Measurements from ENCODE around the gene ELAPOR1. TPM values are rescaled to one million over a fixed set of nuclear protein-coding genes. Genes with fewer than 3 reads are reported as not detected.

ELAPOR1 gene
- total RNA-seq, 1 donor from 2014 or later: 14.6 TPM

DNA sequence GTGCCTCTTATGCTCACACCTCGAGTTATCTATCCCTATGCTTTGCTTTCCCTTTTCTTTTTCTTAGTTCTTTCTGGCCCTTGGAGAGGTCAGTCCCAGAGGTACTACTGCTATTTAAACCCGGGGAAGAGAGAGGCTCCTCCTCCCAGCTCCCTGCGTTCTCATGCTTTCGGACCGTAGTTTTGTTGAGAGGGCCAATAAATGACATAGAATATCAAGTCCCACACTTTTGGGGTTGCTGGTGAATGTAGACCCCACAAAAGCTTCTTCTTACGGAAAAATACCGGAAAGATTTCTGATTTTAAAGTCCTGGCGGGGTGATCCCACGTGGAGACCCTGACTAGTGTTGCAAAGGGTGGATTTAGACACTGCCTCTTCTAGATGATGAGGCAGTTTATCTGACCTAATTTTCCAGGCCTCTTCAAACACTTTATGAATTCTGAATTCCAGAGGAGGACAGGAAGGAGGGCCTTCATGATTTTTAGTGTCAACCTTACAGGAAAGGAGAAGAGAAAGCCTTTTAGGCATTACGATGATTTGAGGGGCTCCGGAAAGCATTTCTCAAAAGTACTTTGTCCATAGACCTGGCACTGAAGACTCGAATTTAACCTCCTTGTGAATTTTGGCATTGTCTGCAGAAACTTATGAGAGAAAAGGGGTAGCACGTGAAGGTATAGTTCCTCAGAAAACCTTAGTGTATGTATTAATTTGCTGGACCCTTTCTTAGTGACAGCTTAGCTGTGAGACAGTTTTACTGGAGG is 22.7 kb upstream of the ELAPOR1 start:
- H3K27ac Mint-ChIP-seq: peak overlapping the region; percentile 87
- H3K9me3 Mint-ChIP-seq (ENCODE audit: low read depth): no peaks in the 10 kb centered on the region
- peak overlapping the region; percentile 86 for H3K4me3 Mint-ChIP-seq (ENCODE audit: low read depth)
- TF ChIP-seq, protein P1, sequence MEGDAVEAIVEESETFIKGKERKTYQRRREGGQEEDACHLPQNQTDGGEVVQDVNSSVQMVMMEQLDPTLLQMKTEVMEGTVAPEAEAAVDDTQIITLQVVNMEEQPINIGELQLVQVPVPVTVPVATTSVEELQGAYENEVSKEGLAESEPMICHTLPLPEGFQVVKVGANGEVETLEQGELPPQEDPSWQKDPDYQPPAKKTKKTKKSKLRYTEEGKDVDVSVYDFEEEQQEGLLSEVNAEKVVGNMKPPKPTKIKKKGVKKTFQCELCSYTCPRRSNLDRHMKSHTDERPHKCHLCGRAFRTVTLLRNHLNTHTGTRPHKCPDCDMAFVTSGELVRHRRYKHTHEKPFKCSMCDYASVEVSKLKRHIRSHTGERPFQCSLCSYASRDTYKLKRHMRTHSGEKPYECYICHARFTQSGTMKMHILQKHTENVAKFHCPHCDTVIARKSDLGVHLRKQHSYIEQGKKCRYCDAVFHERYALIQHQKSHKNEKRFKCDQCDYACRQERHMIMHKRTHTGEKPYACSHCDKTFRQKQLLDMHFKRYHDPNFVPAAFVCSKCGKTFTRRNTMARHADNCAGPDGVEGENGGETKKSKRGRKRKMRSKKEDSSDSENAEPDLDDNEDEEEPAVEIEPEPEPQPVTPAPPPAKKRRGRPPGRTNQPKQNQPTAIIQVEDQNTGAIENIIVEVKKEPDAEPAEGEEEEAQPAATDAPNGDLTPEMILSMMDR (IDR thresholded peaks at IDR 0.05; ENCODE audit: unreplicated experiment): no peak
- no peaks in the 10 kb centered on the region for H3K27me3 Mint-ChIP-seq
- H3K36me3 Mint-ChIP-seq (ENCODE audit: insufficient read depth): peaks cover 13% of the 10 kb centered on the region
- peaks cover 14% of the 10 kb centered on the region for H3K4me1 Mint-ChIP-seq (ENCODE audit: low read depth)
- DNase-seq (ENCODE audit: low spot score, unreplicated experiment): no peak

DNA sequence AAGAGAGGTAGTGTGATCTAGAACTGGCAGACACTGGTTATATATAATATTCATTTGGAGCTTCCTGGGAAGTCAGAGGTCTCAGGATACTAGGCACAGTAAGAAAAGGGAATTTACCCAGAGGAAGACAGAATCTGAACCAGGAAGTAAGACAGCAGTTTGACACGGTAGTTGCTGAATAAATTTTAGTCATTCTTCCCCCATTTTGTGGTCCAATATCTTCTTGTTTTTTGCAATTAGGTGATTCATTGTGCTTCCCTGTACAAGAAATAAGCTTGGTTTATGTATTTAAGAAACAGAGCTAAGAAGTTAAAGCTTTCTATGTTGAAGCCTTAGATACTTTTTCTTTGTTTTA is 22.1 kb upstream of the ELAPOR1 start:
- H3K36me3 Mint-ChIP-seq (ENCODE audit: insufficient read depth): peaks cover 13% of the 10 kb centered on the region
- H3K27me3 Mint-ChIP-seq: no peaks in the 10 kb centered on the region
- peak overlapping the region; percentile 87 for H3K27ac Mint-ChIP-seq
- peaks cover 16% of the 10 kb centered on the region for H3K4me1 Mint-ChIP-seq (ENCODE audit: low read depth)
- TF ChIP-seq, protein P1 (IDR thresholded peaks at IDR 0.05; ENCODE audit: unreplicated experiment): no peak
- no peaks in the 10 kb centered on the region for H3K9me3 Mint-ChIP-seq (ENCODE audit: low read depth)
- peak overlapping the region; percentile 86 for H3K4me3 Mint-ChIP-seq (ENCODE audit: low read depth)
- no peak for DNase-seq (ENCODE audit: low spot score, unreplicated experiment)

DNA sequence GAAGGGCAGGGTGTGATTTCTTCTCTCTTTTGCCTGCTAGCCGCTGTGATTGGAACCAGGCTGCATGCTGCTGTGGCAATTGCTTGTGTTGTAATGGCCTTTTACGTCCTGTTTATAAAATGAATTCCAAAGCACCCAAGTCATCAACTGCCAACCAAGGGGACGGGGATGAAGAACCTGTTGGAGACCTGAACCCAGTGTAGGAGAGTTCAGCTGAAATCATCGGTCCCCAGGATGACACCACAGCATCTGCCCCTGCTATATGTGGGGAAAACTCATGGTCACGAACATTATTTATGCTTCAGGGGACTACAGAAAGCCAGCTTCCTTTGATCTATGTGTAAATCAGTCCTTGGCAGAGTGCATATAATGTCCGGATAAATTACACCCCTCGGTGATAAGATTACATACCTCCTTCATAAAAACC is 19.5 kb upstream of the ELAPOR1 start:
- Mint-ChIP-seq H3K27me3 (no peaks in the 10 kb centered on the region), H3K27ac (no peak overlapping the region), H3K4me3 (ENCODE audit: low read depth) (no peak overlapping the region), H3K36me3 (ENCODE audit: insufficient read depth) (peaks cover 8% of the 10 kb centered on the region), H3K4me1 (ENCODE audit: low read depth) (peaks cover 16% of the 10 kb centered on the region), H3K9me3 (ENCODE audit: low read depth) (no peaks in the 10 kb centered on the region)
- TF ChIP-seq, protein P1 (IDR thresholded peaks at IDR 0.05; ENCODE audit: unreplicated experiment): no peak
- DNase-seq (ENCODE audit: low spot score, unreplicated experiment): no peak

DNA sequence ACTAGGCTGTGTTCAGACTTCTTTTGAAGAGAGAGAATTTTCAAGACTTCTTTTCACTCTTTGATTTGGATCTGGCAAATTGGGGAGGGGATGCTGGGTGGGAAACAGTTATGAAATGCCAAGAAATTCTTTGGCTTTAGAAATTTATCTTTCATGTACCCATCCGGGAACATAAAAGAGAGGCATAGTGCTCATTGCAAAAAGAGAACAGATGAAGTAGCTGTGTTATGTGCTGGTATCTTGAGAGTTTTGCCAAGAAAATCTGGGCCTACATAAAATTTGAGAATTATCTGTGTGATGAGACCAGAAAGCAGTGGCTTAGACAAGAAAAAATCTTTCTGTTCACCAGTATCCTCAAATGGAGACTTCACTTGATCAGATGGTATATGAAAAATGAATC is 19.0 kb upstream of the ELAPOR1 start:
- H3K27ac Mint-ChIP-seq: no peak overlapping the region
- no peak for DNase-seq (ENCODE audit: low spot score, unreplicated experiment)
- H3K4me3 Mint-ChIP-seq (ENCODE audit: low read depth): no peak overlapping the region
- peaks cover 16% of the 10 kb centered on the region for H3K4me1 Mint-ChIP-seq (ENCODE audit: low read depth)
- TF ChIP-seq, protein P1 (IDR thresholded peaks at IDR 0.05; ENCODE audit: unreplicated experiment): no peak
- H3K27me3 Mint-ChIP-seq: no peaks in the 10 kb centered on the region
- no peaks in the 10 kb centered on the region for H3K9me3 Mint-ChIP-seq (ENCODE audit: low read depth)
- peaks cover 6% of the 10 kb centered on the region for H3K36me3 Mint-ChIP-seq (ENCODE audit: insufficient read depth)

- H3K36me3 Mint-ChIP-seq (ENCODE audit: insufficient read depth): peaks cover 8% of the 10 kb centered on the region
- peaks cover 18% of the 10 kb centered on the region for H3K4me1 Mint-ChIP-seq (ENCODE audit: low read depth)
- H3K9me3 Mint-ChIP-seq (ENCODE audit: low read depth): no peaks in the 10 kb centered on the region
- no peak overlapping the region for H3K27ac Mint-ChIP-seq
- TF ChIP-seq, protein P1 (IDR thresholded peaks at IDR 0.05; ENCODE audit: unreplicated experiment): no peak
- no peak for DNase-seq (ENCODE audit: low spot score, unreplicated experiment)
- H3K27me3 Mint-ChIP-seq: no peaks in the 10 kb centered on the region
- H3K4me3 Mint-ChIP-seq (ENCODE audit: low read depth): no peak overlapping the region
These were observed 18.3 kb upstream of the ELAPOR1 start for GRCh38 chr1:109095631-109096030.

All from progenitor cell of endocrine pancreas (in vitro differentiated cells).